KOPT-K1 (cell line): Measurements from ENCODE around the gene THSD7B.

Experiments used
- H3K27ac ChIP-seq: fragments of 200-600 bp; sonication (generic); 2 replicates; pipeline ENCODE4 v1.5.1; 2016; ENCODE audit warnings: antibody characterized with exemption, mild to moderate bottlenecking, low read depth, low read length; ENCODE audit not compliant: poor library complexity, severe bottlenecking
- H3K36me3 ChIP-seq: fragments of 200-600 bp; sonication (generic); 2 replicates; pipeline ENCODE4 v1.5.1; 2017; ENCODE audit warnings: antibody characterized with exemption, mild to moderate bottlenecking, low read length, moderate library complexity; ENCODE audit not compliant: insufficient read depth
- H3K9me3 ChIP-seq: fragments of 200-600 bp; sonication (generic); 2 replicates; pipeline ENCODE4 v1.5.1; 2017; ENCODE audit warnings: antibody characterized with exemption, low read length, mild to moderate bottlenecking; ENCODE audit not compliant: insufficient read depth, poor library complexity, severe bottlenecking

THSD7B gene

DNA sequence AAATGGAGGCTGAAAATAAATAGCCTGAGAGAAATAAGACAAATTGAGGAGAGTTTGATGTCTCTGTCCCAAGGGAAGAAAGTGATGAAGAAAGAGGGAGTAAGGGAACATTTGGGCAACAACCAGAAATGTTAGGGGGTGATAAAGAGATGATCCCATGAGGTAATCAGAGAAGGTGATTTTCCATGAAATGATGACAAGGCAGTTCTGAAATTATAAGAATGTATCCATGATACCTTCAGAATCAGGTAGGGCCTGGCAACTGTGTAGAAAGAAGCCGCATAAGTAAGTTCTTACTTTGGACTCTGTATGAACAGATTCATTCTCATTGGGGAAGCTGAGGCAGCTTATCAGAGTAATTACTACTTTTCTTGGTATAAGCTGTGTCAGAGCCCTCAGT, 106.1 kb downstream of the THSD7B start:
- Histone ChIP-seq H3K36me3 (no peaks in the 10 kb centered on the region), H3K27ac (no peak overlapping the region), H3K9me3 (no peaks in the 10 kb centered on the region)

DNA sequence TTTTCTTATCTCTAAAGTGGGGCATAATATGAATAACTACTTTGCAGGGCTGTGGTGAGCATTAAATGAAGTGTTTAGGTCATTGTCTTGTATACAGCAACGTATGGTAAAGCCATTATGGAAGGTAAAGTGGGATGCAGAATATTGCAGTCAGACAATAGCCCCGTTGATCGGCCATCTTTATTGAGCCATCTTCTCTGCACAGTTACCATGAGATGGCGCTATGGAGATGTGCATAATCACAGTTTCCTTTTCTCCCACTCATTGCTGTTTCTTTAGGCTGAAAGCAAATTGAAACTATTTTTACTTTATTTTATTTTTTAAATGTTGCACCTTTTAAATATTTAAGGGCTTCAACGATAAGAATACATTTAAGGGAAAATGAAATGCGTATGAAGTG, 108.9 kb downstream of the THSD7B start:
- H3K27ac ChIP-seq, result no peak overlapping the region
- no peaks in the 10 kb centered on the region for H3K9me3 ChIP-seq
- H3K36me3 ChIP-seq, result no peaks in the 10 kb centered on the region

DNA sequence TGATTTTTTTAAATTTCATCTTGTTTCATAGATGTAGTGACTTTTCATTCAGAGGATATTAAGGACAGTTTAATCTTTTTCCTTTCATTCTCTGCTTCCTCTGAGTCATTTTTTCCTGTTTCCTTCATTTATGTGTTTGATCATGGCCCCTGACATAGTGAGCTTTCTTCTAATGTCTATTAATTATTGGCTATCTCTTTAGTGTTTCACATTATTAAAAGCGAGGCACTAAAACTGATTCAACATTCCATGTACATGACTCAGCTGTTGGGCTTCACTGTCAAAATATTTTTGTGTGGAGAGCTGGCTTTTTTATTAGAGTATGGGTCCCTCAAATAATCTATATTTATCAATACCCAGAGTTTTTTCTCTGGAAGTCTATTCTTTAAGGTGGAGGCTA, 125.8 kb downstream of the THSD7B start:
- Histone ChIP-seq H3K9me3 (no peaks in the 10 kb centered on the region), H3K27ac (no peak overlapping the region), H3K36me3 (no peaks in the 10 kb centered on the region)

DNA sequence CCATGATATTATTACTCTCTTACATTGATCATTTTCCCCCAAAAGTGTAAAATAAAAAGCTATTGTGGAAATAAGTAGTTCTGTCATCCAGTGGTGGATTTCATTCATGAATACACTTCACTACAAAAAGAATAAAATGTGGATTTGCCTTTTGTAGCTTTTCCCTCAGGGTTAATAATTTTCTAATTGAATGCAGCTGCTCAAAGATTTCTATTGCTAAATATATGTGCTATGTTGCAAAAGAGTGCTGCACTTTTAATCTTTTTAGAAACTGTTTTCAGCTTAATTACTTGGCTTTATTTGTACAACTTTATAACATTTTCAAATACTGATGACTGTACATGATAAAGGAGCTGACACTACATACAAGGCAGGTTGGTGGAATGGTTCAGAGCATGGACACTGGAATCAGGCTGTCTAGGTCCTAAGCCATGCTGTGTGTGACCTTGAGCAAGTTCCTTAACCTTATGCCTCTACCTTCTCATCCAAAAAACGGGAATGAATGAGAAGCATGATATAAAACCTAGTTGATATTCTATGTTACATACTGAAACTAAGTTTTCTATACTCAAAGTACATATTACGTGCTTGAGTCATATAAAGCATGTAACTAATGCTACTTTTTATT, 128.8 kb downstream of the THSD7B start:
- Histone ChIP-seq H3K27ac (no peak overlapping the region), H3K36me3 (no peaks in the 10 kb centered on the region), H3K9me3 (no peaks in the 10 kb centered on the region)

DNA sequence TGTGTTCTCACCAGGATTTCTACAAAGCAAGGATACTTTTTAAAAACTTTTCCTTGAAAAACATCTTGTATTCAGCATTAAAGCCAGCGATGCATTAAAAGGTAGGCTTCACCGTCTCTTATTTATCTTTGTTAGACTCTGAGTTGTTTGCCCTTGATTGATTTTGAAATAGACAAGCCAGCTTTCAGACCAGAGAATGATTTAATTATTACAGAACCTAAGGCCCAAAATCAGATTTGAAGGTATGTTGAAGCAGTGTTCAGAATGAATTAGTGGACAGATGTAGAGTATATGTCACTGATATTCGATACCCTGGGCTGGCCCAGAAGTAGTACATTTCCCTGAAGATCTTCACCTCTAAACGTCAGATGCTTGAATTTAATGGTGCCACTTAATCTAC, 136.4 kb downstream of the THSD7B start:
- H3K27ac ChIP-seq, result no peak overlapping the region
- H3K36me3 ChIP-seq, result no peaks in the 10 kb centered on the region
- H3K9me3 ChIP-seq, result no peaks in the 10 kb centered on the region

DNA sequence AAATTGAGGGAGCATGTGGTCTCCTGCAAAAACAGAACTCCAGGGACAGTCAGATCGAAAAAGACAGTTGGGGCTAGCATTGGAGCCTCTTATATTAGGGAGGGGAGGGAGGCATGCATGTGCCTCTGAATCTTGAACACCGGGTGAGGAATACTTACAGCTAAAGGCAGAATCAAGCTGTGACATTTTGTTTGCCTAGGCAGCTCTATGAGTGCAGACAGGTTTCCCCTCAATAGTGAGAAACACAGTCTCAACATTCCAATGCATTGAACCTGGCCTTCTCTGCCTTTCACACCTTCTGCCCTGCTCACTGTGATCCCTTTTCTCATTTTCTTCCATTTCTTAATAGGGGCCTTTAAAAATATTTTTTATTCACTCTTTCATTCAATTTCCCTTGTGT, 140.4 kb downstream of the THSD7B start:
- Histone ChIP-seq H3K9me3 (no peaks in the 10 kb centered on the region), H3K36me3 (no peaks in the 10 kb centered on the region), H3K27ac (no peak overlapping the region)

DNA sequence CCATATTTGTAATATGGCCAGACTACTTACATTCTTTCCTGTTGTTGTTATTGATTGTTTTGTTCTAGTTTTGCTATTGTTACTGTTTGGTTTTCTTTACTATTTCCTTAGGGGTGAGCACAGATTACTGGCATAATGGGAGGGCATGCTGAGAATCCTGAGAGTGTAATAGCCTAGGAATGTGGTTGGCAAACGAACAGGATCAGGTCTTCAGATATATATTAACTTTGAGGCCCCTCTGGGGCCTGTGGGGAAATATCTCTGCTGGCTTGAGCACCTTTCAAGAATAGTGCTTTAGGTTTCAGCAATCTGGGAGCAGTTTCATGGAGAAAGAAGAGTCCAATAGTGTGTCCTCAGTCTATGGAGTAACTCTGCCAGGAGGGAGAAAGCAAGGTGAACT, 144.4 kb downstream of the THSD7B start:
- H3K36me3 ChIP-seq, result no peaks in the 10 kb centered on the region
- no peaks in the 10 kb centered on the region for H3K9me3 ChIP-seq
- H3K27ac ChIP-seq, result no peak overlapping the region

DNA sequence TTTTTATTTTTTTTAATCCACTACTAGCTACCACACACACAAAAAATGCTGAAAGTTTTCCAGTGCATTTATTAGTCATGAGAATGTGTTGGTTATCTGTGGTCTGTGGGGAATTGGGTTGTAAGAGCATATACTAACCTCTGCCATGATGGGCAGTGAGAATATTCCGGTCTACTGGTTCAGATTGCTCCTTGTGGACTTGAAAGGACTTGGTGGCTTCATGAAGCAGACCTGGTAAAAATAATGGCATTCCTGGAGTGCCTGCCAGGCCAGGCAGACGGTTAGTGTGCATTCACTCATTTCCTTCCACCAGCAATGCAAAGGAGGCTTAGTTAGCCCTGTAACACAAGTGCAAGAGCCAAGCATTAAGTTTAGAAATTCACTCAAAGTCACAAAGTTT, 150.8 kb downstream of the THSD7B start:
- no peak overlapping the region for H3K27ac ChIP-seq
- peaks cover 8% of the 10 kb centered on the region for H3K9me3 ChIP-seq
- no peaks in the 10 kb centered on the region for H3K36me3 ChIP-seq

DNA sequence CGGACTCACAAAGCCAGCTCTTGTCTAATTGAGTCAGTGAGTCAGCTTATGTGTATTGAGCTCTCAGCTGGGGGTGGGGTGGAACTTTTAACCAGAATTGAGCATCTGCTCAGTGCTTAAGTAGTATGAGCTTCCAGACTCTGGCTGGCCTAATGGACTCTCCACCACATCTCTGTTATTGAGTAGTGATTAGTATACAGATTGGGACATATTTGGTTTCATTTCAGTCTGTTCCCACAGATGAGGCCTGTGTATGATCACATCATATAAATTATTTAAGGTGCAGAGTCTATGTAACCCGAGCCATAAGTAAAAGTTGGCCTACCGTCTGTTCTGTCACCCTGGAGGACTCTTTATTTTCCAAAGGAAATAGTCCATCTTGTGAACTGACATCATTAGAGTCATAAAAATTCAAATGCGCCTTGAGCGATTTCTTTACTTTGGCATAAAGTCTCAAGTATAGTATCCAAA, 152.1 kb downstream of the THSD7B start:
- Histone ChIP-seq H3K9me3 (peaks cover 8% of the 10 kb centered on the region), H3K36me3 (no peaks in the 10 kb centered on the region), H3K27ac (no peak overlapping the region)

DNA sequence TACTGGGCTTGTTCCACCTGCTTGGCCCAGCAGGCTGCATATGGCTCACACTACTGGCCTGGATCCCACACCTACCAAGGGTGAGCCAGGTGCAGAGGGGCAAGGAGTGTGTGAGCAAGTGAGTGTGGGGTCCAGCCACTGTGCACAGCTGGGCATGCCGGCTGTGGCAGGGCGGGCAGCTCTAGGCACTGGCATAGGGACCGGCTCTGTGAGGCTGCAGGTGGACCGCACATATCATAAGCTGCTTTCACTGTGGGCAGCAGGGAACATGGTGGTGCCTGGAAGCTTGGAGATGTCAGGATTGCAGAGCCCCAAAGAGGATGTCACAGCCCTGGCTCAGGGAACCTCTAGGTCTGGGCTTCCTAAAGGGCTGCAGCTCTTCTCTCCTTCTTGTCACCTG, 154.3 kb downstream of the THSD7B start:
- Histone ChIP-seq H3K27ac (no peak overlapping the region), H3K36me3 (no peaks in the 10 kb centered on the region), H3K9me3 (peaks cover 8% of the 10 kb centered on the region)

DNA sequence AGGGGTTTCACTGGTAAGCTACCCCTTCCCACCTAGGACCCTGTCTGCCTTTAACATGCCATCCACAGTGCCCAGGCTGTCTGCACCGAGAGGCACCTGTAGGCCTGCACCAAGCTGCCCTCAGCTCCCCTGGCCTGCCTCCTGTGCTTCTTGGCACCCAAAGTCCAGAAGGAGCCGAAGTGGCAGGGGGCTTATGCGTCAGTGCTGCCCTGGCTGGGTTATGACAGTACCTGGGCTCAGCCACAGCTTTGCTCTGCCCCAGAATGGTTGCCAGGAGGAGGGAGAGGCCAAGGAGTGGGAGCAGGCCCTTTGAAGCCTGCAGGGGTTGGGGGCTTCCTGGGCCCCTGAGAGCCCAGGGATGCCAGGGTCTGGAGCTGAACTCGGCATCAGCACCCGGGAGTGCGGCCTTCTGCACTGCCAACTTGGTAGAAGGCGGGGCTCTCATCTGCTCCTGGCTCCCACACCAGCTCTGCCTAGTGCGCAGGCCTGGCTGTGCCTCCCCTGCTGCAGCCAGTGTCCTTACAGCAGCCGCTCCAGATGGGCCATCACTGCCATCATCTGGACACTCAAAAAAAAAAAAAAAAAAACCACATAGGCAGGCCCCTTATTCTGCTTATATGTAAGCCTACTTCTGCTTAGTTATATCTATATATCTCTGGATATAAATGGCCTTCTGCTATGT, 155.4 kb downstream of the THSD7B start:
- Histone ChIP-seq H3K36me3 (no peaks in the 10 kb centered on the region), H3K27ac (no peak overlapping the region), H3K9me3 (peaks cover 8% of the 10 kb centered on the region)

DNA sequence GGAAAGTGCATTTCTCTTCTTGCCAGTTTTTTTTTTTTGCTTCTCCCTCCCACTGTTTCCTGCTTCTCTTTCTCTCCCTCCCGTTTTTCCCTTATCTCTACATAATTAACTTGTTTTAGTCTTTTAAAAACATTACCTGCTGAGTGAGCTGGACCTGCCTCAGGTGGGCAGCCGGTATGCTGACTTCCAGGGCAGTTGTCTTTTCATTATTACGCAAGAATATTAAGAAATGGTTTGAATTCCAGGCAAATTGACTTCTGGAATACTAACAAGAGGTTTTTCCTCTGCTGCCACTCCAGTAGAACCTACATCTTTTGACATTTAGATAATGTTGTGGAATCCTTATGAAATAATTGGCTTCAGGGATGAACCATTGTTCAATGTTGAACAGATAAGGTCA, 161.8 kb downstream of the THSD7B start:
- H3K27ac ChIP-seq, result no peak overlapping the region
- no peaks in the 10 kb centered on the region for H3K9me3 ChIP-seq
- H3K36me3 ChIP-seq, result no peaks in the 10 kb centered on the region

DNA sequence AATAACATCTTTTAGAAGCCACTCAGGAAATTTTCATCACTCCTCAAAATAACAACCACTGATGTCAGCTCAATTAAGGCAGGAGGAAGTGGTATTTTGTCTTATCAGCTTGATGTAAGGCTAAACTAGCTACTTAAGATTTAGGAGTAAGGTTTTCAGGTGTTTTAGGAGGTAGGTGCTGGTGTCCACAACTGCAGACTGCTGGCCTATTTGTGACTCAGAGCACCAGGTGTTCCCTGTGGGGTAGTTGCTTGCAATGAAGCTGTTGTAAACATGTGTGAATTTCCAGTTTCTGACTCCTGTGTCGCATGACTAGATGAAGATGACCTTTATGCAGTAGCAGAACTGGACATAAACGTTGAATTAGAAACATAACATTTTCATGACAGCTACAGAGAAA, 164.2 kb downstream of the THSD7B start:
- H3K27ac ChIP-seq, result no peak overlapping the region
- H3K9me3 ChIP-seq, result no peaks in the 10 kb centered on the region
- no peaks in the 10 kb centered on the region for H3K36me3 ChIP-seq

DNA sequence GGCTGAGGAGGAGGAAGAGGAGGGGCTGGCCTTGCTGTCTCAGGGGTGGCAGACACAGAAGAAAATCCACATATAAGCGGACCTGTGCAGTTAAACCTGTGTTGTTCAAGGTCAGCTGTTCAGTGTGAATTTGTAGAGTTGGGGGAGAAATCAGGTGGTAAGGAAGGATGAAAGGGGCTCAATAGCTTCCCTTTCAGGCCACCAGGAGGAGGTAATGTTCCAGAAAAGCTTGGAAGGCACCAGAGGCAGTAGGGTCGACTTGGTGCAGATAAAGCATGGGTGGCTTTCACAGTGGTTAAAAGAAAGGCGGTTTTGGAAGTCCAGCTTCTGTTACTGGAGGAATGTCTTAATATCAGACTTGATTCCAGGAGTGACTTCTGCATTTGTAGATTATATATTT, 167.4 kb downstream of the THSD7B start:
- H3K9me3 ChIP-seq, result no peaks in the 10 kb centered on the region
- H3K36me3 ChIP-seq, result no peaks in the 10 kb centered on the region
- no peak overlapping the region for H3K27ac ChIP-seq

DNA sequence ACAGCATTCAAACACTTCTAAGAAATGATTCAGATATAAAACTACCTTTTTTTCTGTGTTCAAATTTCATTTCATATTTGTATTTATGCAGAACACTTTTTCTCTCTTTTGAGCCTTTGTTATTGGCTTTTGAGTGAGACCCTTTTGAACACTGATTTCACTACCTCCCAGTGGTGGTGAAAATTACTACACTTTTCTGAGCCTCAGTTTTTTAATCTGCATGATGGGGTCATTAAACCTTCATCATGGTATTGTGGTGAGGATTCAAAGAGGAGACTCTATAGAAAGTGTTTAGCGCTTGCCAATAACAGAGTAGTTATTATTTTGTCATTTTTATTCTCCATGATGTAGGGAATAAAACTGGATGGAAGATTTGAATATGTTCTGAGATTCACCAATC, 169.8 kb downstream of the THSD7B start:
- Histone ChIP-seq H3K36me3 (no peaks in the 10 kb centered on the region), H3K9me3 (no peaks in the 10 kb centered on the region), H3K27ac (no peak overlapping the region)

DNA sequence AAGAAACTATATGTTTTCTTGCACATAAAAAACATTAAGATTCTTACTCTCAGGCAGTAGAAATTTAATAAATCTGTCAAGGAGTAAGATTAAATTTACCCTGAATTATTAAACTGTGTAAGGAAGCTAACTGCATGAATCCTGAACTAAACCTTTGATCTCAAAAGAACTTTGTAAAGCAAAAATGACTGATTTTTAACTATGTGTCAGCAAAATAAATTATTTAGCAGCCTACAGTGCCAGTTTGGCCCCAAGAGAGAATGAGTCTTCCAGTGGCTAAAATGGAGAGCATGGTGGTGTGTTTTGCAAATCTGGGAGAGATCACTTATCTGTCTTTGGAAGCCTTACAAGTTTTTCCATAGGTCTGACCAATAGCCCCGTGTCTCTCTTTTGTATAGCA, 190.7 kb downstream of the THSD7B start:
- Histone ChIP-seq H3K27ac (no peak overlapping the region), H3K36me3 (no peaks in the 10 kb centered on the region), H3K9me3 (no peaks in the 10 kb centered on the region)
